Camera-type eye (tissue), 1 donor: Measurements from ENCODE around the gene TMX3. TPM values are rescaled to one million over a fixed set of nuclear protein-coding genes. Genes with fewer than 3 reads are reported as not detected.

Experiments
- total RNA-seq: library from RNA; depleted of rRNA; stranded (reverse); fragments of >200 nt; gene quantifications from one replicate; pipeline ENCODE4 v1.2.3, GENCODE V29; 2014

Gene TMX3, protein sequence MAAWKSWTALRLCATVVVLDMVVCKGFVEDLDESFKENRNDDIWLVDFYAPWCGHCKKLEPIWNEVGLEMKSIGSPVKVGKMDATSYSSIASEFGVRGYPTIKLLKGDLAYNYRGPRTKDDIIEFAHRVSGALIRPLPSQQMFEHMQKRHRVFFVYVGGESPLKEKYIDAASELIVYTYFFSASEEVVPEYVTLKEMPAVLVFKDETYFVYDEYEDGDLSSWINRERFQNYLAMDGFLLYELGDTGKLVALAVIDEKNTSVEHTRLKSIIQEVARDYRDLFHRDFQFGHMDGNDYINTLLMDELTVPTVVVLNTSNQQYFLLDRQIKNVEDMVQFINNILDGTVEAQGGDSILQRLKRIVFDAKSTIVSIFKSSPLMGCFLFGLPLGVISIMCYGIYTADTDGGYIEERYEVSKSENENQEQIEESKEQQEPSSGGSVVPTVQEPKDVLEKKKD
- 108 TPM for total RNA-seq

DNA sequence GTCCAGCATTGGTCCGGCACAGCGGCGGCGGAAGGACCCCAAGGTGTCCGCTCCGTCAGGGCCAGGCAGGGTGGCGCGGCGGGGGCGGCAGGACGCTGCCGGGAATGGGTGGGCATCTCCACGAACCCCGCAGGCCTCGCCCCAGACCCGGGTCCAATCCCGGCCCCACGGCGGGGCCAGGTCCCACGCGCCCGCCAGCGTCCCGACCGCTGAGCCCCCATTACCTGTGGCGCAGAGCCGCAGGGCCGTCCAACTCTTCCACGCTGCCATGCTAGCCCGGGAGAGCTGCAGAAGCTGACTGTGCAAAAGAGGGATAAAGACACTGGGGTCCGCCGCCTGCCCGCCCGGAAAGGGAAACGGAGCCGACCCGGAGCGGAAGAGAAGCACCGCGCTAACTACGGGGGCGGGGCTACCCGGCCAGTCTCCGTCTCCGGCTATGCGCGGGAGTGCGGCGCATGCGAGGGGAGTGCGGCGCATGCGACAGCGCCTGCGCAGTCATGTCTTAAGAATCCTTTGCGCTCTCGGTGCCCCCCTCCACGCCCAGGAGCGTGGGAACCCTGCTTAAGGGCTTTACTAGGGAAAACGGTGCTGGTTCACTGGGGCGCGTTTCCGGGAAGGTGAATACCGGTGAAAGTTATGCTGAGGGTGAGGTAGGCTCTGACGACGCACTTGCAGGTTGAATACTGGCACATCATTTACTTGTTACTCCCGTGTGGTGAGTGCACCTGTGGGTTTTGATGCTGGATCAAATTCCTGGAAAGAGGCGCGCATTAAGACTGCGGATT lies at the start of gene TMX3:
Gene TMX3, minus strand, starts transcription at position 397 of the 785 bp plus-strand sequence. Its CDS starts 127 bp downstream, at position 270.

Other genes starting within 250 kb of the TMX3 start
- 61.4 TPM for gene CCDC102B, start 83.0 kb upstream of the TMX3 start, total RNA-seq